Caki2 (cell line): ENCODE measurements around the gene IRF9. TPM values are rescaled to one million over a fixed set of nuclear protein-coding genes. Genes with fewer than 3 reads are reported as not detected.
A peak's percentile ranks its signal among the peaks of the same experiment; 100 is the strongest.

Experiments used
- DNase-seq: peaks from one replicate; pipeline ENCODE4 v3.0.0-alpha.2; 2015; ENCODE audit warnings: low read depth
- in situ Hi-C: cut with HindIII; loops from 2 replicates; pipeline ENCODE4 v1.10.0; 2016; ENCODE audit warnings: low sequenced_read_pairs, low pct_unique_long_range_greater_than_20kb, mixed read lengths
- total RNA-seq: library from RNA; depleted of rRNA; stranded (reverse); fragments of >200 nt; shearing (Covaris generic); gene quantifications from 2 replicates; pipeline ENCODE4 v1.2.3, GENCODE V29; 2014; ENCODE audit warnings: low replicate concordance; rRNA removed

Gene IRF9
- total RNA-seq: 29.9 and 36.1 TPM in 2 replicates

- peak; percentile 95 for DNase-seq
- in situ Hi-C loops: no loop called here
Observed at GRCh38 chr14:24160850-24161804, at the start of gene IRF9. Gene IRF9 (plus strand): TSS chr14:24161265. CDS start chr14:24162145, 880 bp downstream.

- no peak for DNase-seq
- in situ Hi-C loops: no loop called here
Observed at GRCh38 chr14:24113379-24113800, 47.7 kb upstream of the IRF9 start.

- DNase-seq: peak; percentile 92
- in situ Hi-C loops: no loop called here
Observed at GRCh38 chr14:24113801-24114531, 47.1 kb upstream of the IRF9 start.

- DNase-seq: peak; percentile 99
- in situ Hi-C loops: no loop called here
Observed at GRCh38 chr14:24114532-24115421, 46.3 kb upstream of the IRF9 start, which contains the start of the genes DCAF11 and NRL. Gene DCAF11 (plus strand): TSS chr14:24114777. CDS start chr14:24115595, 818 bp downstream. Gene NRL (minus strand): TSS chr14:24114949. CDS start chr14:24082848, 32,101 bp downstream.

GRCh38 chr14:24115422-24116127 lies 45.5 kb upstream of the IRF9 start:
- in situ Hi-C loops: no loop called here

GRCh38 chr14:24116128-24116814 lies 44.8 kb upstream of the IRF9 start:
- in situ Hi-C loops: no loop called here
- DNase-seq: no peak

More at GRCh38 chr14:24115422-24116127, 45.5 kb upstream of the IRF9 start:
- no peak for DNase-seq

GRCh38 chr14:24117179-24117578 lies 43.9 kb upstream of the IRF9 start:
- DNase-seq: no peak
- in situ Hi-C loops: no loop called here

- in situ Hi-C loops: no loop called here
- DNase-seq: no peak
Observed at GRCh38 chr14:24119691-24120090, 41.4 kb upstream of the IRF9 start.

- in situ Hi-C loops: no loop called here
- DNase-seq: no peak
Observed at GRCh38 chr14:24121210-24121609, 39.9 kb upstream of the IRF9 start.

GRCh38 chr14:24122416-24122815 lies 38.6 kb upstream of the IRF9 start:
- in situ Hi-C loops: no loop called here
- no peak for DNase-seq

GRCh38 chr14:24122898-24123297 lies 38.2 kb upstream of the IRF9 start:
- no peak for DNase-seq
- in situ Hi-C loops: no loop called here

- DNase-seq: no peak
- in situ Hi-C loops: no loop called here
Observed at GRCh38 chr14:24123424-24124417, 37.3 kb upstream of the IRF9 start.

- in situ Hi-C loops: no loop called here
- no peak for DNase-seq
Observed at GRCh38 chr14:24126939-24127338, 34.1 kb upstream of the IRF9 start.

- in situ Hi-C loops: no loop called here
- DNase-seq: no peak
Observed at GRCh38 chr14:24127673-24128072, 33.4 kb upstream of the IRF9 start.

- in situ Hi-C loops: no loop called here
- DNase-seq: no peak
Observed at GRCh38 chr14:24129410-24129998, 31.6 kb upstream of the IRF9 start.

GRCh38 chr14:24130380-24130716 lies 30.7 kb upstream of the IRF9 start, which contains the start of gene FITM1:
Gene FITM1 (plus strand): TSS chr14:24130659. CDS start chr14:24131564, 905 bp downstream.
- DNase-seq: no peak

More at GRCh38 chr14:24130380-24130716, 30.7 kb upstream of the IRF9 start, which contains the start of gene FITM1:
- in situ Hi-C loops: no loop called here
